Measurements from ENCODE around the gene PSME3.
"Not testable (repeated sequence)": the region's sequence is repeated elsewhere in the genome, so short reads cannot be mapped to it uniquely, and the experiment has no call there.

Gene PSME3

DNA sequence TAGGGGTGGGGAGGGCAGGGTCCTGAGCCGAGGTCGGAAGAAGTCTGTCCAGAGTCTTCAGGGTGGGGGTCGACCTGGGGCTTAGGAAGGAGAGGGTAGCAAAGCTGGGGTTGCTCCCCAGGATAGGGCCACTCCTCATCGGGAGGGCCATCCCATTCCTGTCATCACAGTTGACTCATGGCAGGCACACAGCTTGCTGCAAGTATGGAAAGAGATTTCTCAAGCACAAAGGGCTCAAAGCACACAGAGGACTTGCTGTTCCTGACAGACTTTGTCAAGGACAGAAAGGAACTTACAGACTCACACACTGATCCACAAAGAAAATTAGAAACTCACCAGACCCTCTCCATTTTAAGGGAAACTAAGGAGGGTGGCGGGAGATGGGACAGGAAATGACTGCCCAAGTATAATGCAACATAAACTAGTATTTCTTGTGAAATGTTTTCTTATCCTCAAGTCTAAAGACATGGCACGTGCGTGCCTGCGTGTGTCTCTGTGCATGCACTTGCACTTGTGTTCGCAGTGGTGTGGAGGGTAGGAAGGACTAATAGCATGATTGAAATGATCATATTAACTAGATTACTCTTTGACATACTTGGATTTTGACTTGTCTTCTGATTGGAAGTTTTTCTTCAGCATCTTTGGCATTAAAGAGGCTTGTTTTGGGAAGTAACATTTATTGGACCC is 13.5 kb downstream of the PSME3 start:
- H3K4me3 ChIP-seq (ENCODE audit: low read length), result no peak overlapping the region
- DNase-seq (ENCODE audit: low read depth, low spot score), result no peak

DNA sequence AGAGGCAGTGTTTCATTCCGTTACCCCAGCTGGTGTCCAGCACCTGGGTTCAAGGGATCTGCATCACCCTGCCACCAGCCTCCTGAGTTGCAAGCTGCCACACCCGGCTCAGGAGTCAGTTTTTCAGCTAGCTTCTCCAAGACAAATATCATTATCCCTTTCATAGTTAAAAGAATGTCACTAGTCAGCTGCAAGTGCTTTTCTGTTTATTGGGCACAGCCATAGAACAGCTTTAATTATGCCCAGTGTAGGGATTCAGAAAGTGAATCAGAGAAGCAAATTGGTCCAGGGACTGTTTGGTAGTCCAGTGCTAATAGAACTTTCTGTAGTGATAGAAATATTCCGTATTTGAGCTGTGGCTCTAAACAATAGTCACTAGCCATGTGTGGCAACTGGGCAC is 14.9 kb downstream of the PSME3 start:
- DNase-seq (ENCODE audit: low read depth, low spot score), result no peak
- no peak overlapping the region for H3K4me3 ChIP-seq (ENCODE audit: low read length)

DNA sequence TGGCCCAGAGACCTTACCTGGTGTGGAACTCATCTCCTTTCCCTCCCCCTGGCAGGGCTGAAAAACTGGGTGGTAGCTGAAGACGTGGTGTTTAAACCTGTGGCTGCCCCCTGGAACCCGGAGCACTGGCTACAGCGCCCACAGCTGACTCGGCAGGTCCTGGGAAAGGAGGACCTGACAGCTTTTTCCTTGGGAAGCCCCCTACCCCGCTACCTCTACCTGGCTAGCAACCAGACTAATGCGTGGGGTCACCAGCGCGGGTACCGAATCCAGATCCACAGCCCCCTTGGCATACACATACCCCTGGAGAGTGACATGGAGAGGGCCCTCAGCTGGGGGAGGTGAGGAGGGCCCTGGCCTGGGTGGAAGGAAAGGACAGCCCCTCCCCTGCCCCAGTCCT is 15.8 kb downstream of the PSME3 start:
- no peak for DNase-seq (ENCODE audit: low read depth, low spot score)
- H3K4me3 ChIP-seq (ENCODE audit: low read length), result no peak overlapping the region

GRCh38 chr17:42849451-42850181 is 16.4 kb downstream of the PSME3 start:
- no peak for DNase-seq (ENCODE audit: low read depth, low spot score)
- no peak overlapping the region for H3K4me3 ChIP-seq (ENCODE audit: low read length)

GRCh38 chr17:42850954-42851353 is 17.8 kb downstream of the PSME3 start, which contains the start of gene AOC3:
AOC3 (plus strand) TSS chr17:42851199; CDS start chr17:42851344, 145 bp downstream.
- no peak within 1 kb of the TSS for H3K4me3 ChIP-seq (ENCODE audit: low read length)
- no peak for DNase-seq (ENCODE audit: low read depth, low spot score)

- H3K4me3 ChIP-seq (ENCODE audit: low read length); DNase-seq (ENCODE audit: low read depth, low spot score): not testable (repeated sequence)
Measured at GRCh38 chr17:42851371-42852240, 18.4 kb downstream of the PSME3 start.

- DNase-seq (ENCODE audit: low read depth, low spot score), result no peak
- no peak overlapping the region for H3K4me3 ChIP-seq (ENCODE audit: low read length)
Measured at GRCh38 chr17:42852351-42852750, 19.2 kb downstream of the PSME3 start.

DNA sequence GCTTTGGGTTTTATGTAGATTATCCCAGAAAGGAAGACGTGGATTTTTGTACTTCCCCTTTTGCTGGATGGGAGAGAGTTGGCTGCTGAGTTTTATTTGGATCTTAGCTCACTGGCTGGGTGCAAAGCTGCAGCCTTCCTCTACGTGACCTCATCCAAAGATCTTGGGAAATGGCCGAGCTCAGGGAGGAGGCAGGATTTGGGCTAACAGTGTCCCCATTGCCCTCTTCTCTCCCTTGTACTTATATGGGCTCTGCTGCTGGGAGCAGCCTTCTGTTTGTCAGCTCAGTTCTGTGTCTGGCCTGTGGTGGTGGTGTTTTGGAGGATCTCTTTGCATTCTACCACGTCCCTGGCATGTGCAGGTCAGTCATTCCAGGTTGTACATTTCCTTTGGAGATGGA is 19.8 kb downstream of the PSME3 start:
- DNase-seq (ENCODE audit: low read depth, low spot score), result no peak
- no peak overlapping the region for H3K4me3 ChIP-seq (ENCODE audit: low read length)

GRCh38 chr17:42853597-42853967 is 20.4 kb downstream of the PSME3 start:
- H3K4me3 ChIP-seq (ENCODE audit: low read length), result no peak overlapping the region
- no peak for DNase-seq (ENCODE audit: low read depth, low spot score)

- no peak overlapping the region for H3K4me3 ChIP-seq (ENCODE audit: low read length)
- DNase-seq (ENCODE audit: low read depth, low spot score), result no peak
Measured at GRCh38 chr17:42853968-42854790, 21.0 kb downstream of the PSME3 start.

- no peak overlapping the region for H3K4me3 ChIP-seq (ENCODE audit: low read length)
- DNase-seq (ENCODE audit: low read depth, low spot score), result no peak
Measured at GRCh38 chr17:42855048-42855596, 21.9 kb downstream of the PSME3 start.

DNA sequence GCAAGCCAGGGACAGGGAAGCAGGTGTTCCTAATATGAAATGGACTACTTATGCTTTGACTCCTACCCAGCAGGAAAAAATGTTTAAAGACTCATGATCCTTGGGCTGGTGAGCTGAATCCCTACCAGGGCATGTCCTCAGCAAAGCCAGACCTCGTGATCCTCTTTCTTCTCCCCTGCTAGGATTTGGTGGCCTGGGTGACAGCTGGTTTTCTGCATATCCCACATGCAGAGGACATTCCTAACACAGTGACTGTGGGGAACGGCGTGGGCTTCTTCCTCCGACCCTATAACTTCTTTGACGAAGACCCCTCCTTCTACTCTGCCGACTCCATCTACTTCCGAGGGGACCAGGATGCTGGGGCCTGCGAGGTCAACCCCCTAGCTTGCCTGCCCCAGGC is 22.9 kb downstream of the PSME3 start:
- not testable (repeated sequence) for H3K4me3 ChIP-seq (ENCODE audit: low read length); DNase-seq (ENCODE audit: low read depth, low spot score)

DNA sequence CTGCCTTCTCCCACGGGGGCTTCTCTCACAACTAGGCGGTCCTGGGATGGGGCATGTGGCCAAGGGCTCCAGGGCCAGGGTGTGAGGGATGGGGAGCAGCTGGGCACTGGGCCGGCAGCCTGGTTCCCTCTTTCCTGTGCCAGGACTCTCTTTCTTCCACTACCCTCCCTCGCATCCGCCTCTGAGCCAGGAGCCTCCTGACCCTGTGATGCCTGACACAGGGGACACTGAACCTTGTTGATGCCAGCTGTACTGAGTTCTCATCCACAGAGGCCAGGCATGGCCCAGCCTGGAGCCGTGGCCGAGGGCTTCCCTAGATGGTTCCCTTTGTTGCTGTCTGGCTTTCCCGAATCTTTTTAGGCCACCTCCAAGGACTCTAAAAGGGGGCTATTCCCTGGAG is 23.3 kb downstream of the PSME3 start:
- not testable (repeated sequence) for DNase-seq (ENCODE audit: low read depth, low spot score); H3K4me3 ChIP-seq (ENCODE audit: low read length)

DNA sequence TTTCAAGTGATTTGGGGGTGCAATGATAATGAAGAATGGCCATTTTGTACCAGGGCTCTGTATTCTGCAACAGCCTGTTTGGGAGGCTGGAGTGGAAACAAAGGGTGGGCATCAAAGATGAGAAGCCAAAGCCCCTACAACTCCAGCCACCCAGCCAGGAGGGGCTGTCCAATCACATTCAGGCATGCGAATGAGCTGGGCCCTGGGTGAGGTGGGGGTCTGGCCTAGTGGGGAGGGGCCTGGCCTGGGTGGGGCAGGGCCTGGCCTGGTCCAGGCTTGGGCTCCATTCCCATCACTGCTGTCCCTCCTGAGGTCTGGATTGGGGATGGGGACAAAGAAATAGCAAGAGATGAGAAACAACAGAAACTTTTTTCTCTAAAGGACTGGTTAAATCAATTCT is 24.2 kb downstream of the PSME3 start:
- H3K4me3 ChIP-seq (ENCODE audit: low read length), result no peak overlapping the region
- DNase-seq (ENCODE audit: low read depth, low spot score), result no peak

DNA sequence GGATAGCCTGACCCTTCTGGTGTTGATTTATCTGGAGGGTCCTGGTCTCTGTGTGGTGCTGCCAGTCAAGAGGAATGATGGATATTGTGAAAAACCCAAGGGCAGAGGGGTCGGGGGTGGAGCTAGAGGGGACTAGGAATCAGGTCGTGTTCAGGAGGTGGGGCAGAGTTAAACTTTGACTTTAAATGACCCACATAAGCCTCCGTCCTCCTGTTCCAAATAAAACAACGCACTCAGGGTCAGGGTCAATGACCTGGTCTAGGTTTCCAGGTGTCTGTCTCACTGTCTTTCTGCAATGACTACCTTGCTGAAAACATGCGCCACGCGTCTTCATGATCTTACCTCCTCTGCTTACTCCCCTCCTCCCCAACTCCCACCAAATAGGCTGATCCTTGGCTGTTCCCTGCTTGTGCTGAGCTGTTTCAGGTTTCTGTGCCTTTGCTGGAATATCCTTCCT is 32.5 kb downstream of the PSME3 start:
- no peak for DNase-seq (ENCODE audit: low read depth, low spot score)
- H3K4me3 ChIP-seq (ENCODE audit: low read length), result no peak overlapping the region

GRCh38 chr17:42866216-42866615 is 33.0 kb downstream of the PSME3 start:
- no peak overlapping the region for H3K4me3 ChIP-seq (ENCODE audit: low read length)
- no peak for DNase-seq (ENCODE audit: low read depth, low spot score)

DNA sequence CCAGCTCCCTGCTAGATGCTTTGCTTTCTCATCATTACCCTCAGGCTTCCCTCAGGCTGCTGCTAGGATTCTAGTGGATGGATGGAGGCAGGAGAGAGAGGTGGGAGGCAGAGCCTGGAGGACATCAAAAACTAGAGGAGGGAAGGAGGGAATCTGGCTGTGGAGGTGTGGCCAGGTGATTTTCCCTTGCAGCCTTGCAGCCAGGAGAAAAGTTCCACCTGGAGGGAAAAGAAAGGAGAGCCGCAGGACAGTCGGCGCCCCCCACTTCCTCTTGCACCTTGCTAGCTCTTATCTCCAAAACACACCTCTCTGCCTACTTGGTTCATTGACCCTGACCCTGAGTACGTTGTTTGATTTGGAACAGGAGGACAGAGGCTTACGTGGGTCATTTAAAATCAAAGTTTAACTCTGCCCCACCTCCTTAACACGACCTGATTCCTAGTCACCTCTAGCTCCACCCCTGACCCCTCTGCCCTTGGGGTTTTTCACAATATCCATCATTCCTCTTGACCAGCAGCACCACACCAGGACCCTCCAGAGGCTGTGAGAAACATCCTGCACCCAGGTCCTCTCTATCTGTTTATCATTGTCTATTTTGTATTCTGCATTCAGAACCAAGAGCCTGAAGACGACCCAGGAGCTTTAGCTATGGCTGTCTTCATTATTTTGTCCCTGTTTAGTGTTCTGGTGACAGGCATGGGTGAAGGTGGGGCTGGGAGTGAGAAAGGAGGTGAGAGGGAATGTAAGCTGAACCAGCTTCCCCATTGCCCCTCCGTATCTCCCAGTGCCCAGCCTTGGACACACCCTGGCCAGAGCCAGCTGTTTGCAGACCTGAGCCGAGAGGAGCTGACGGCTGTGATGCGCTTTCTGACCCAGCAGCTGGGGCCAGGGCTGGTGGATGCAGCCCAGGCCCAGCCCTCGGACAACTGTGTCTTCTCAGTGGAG is 33.7 kb downstream of the PSME3 start:
- no peak for DNase-seq (ENCODE audit: low read depth, low spot score)
- no peak overlapping the region for H3K4me3 ChIP-seq (ENCODE audit: low read length)

Data from Jurkat, Clone E6-1 (cell line).